NCI-H748 treated with DMSO at 0.1 percent for 48 hours (cell line): Measurements from ENCODE around the gene ARHGAP26.

Experiments
- DNase-seq: peaks from one replicate; lab custom pipeline; 2025; lab: John Stamatoyannopoulos, UW

Gene ARHGAP26

GRCh38 chr5:143017541-143017940, 247.4 kb downstream of the ARHGAP26 start:
- no peak for DNase-seq

DNA sequence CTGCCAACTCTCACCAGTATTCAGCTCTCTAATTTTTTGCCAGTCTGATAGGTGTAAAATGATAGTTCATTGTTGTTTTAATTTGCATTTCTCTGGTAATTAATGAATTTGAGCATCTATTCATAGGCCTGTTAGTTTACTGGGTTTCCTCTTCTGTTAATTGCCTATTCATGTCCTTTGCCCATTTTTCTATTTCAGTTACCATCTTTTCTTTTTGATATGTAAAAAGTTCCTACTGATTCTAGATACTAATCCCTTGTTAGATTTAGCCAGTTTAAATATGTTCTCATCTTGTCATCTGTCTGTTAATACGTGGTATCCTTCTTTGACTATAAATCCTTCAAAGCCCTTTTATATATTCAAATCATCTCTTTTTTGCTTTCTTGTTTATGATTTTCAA, 247.8 kb downstream of the ARHGAP26 start:
- no peak for DNase-seq

DNA sequence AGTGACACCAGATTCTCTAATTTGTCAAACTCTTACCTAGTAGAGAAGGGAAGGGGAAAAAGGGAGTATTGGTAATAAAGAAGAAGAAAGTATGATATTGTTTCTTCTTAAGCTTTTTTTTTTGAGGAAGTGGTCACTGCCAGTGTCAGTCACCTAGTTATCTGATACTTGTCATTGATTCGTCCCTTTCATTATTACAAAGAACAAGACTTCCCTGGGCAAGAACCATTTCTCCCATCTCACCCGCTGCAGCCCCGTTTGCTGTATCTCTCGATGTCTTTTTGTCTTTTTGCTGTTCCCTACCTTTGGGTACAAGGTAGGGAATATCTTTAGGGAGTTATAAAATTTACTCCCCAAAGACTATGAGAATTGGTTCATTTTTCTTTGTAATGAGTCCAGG, 249.0 kb downstream of the ARHGAP26 start:
- no peak for DNase-seq

GRCh38 chr5:143019614-143020515, 249.7 kb downstream of the ARHGAP26 start:
- no peak for DNase-seq

DNA sequence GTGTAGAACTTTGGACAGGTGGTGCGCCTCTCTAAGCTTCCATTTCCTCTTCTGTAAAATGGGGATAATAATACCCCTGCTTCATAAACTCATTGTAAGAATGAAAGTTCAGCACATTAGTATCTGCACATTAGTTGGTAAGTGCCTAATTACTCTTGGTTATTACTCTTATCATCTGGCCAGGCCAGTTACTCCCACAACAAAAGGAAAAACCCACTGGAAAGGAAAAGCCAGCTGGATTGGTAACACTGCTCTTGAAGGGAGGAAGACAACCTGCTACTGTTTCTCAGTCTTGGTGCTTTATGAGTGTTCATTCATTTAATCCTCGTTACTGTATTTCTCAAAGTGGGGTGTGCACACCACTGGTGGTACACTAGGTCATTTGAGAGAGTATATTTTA, 251.4 kb downstream of the ARHGAP26 start:
- no peak for DNase-seq

- no peak for DNase-seq
These were observed 253.4 kb downstream of the ARHGAP26 start for GRCh38 chr5:143023411-143024096.

GRCh38 chr5:143024228-143024920, 254.2 kb downstream of the ARHGAP26 start:
- no peak for DNase-seq

- DNase-seq = no peak
These were observed 255.2 kb downstream of the ARHGAP26 start for GRCh38 chr5:143025376-143025775.

GRCh38 chr5:143025971-143026370, 255.8 kb downstream of the ARHGAP26 start:
- DNase-seq = no peak

DNA sequence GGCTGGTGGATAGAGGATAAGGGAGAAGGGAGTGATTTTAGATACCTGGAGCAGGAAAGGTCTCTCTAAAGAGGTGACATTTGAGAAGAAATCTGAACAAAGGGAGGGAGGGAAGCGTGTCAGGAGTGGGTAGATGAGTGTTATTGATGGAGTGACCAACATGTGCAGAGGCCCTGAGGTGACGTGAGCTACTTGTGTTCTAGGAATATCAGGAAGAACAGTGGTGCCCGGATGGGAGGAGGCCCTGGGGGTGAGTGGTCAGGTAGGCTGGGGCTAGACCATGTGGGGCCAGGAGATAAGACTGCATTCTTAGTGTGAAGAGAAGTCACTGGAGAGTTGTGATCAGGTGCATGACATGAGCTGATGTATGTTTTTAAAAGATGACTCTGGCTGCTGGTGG, 256.2 kb downstream of the ARHGAP26 start:
- no peak for DNase-seq

DNA sequence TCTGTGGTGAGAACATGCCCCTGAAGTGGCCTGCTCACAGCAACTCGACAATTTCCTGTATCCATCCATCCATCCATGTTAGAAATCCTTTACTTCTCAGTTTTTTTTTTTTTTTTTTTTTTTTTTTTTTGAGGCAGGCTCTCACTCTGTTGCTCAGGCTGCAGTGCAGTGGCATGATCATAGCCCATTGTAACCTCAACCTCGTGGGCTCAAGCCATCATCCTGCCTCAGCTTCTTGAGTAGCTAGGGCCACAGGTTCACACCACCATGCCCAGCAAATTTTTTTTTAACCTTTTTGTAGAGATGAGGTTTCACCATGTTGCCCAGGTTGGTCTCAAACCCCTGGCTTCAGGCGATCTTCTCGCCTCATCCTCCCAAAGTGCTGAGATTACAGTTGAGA, 259.1 kb downstream of the ARHGAP26 start:
- no peak for DNase-seq

- no peak for DNase-seq
These were observed 260.2 kb downstream of the ARHGAP26 start for GRCh38 chr5:143030349-143030748.

- DNase-seq = no peak
These were observed 261.8 kb downstream of the ARHGAP26 start for GRCh38 chr5:143031781-143032580.

DNA sequence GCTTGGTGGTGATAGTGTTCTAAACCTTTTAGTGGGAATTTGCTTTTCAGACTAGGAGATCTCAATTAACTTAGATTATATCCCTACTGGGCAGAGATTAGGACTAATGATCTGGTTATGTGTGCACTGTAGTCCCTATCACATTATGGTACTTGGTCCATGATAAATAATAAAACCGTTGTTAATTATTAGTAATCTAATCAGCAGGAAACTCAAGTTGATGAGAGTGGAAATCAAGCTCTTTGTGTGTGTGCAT, 262.3 kb downstream of the ARHGAP26 start:
- DNase-seq = no peak

DNA sequence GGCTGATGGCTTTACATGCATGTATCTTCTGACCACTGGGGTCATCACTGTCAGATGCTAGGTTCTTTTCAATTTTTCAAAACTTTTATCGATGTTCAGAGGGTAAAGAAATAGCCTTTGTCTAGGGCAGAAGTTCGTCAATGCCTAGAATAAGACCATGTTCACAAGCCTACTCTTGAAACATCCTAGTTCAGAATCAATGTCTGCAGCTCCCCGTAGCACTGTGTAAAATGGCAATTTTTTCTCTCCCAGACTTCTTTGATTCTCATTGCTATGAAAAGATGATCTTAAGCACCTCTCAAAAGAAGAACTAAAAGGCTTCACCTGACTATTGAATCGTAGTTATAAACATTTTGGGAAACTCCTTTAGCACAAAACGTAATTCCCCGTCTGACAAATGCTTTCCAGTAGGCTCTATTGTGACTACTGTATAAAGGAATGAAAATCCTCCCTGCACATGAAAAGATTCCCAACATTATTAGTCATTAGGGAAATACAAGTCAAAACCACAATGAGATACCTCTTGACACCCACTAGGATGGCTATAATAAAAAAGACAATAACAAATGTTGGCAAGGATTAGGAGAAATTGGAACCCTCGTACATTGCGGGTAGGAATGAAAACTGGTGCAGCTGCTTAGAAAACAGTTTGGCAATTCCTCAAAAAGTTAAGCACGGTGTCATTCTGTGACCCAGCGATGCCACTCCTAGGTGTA, 263.5 kb downstream of the ARHGAP26 start:
- DNase-seq = no peak

GRCh38 chr5:143036146-143036927, 266.2 kb downstream of the ARHGAP26 start:
- no peak for DNase-seq

- no peak for DNase-seq
These were observed 266.9 kb downstream of the ARHGAP26 start for GRCh38 chr5:143037071-143037470.

DNA sequence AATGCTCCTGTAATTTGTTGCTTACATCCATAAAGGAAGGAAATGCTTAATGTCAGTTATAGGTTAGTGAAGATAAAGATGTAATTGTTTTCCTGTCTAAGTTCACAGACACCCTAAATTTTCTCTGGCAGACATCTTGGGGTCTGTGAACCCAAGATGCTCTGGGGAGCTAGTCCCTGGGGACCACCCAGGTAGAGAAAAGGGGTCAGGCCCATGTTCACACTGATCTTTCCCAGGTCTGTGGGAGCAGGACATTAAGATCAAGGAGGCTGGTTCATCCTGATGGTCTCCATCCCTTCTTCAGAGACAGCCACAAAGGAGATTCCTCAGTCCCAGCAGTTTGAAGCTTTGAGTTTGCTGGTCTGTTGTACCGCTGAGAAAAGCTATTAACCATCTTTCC, 267.5 kb downstream of the ARHGAP26 start:
- no peak for DNase-seq

- no peak for DNase-seq
These were observed 270.4 kb downstream of the ARHGAP26 start for GRCh38 chr5:143040622-143041021.

DNA sequence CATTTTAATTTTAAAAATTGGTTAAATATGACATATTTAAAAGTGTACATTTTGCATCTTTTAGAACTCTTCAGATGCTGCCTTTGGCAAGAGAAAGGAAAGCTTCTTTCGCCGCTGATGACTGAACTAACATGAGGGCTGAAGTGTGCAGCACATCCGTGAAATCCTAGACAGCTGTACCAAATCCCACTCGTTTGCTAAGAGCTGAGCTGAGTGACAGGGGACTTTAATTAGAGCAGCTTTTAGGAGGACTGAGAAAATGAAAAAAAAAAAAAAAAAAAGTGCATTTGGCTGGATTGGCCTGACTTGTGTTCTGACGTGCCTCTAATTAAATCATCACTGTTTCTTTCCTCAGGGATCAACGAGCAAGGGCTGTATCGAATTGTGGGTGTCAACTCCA, 271.3 kb downstream of the ARHGAP26 start:
- DNase-seq = no peak
